HG02763 (cell line): Measurements from ENCODE around the gene FOXP4.

Source experiments
- ATAC-seq: cut with Tn5 transposase; IDR thresholded peaks from one replicate; pipeline ENCODE4 v1.9.1; 2021; ENCODE audit warnings: mild to moderate bottlenecking, moderate library complexity; ENCODE audit not compliant: unreplicated experiment

The FOXP4 gene

GRCh38 chr6:41582540-41582939 lies 36.4 kb downstream of the FOXP4 start:
- ATAC-seq = no peak

GRCh38 chr6:41583565-41583964 lies 37.4 kb downstream of the FOXP4 start:
- ATAC-seq = no peak

GRCh38 chr6:41584205-41584604 lies 38.0 kb downstream of the FOXP4 start:
- no peak for ATAC-seq

GRCh38 chr6:41584668-41585205 lies 38.6 kb downstream of the FOXP4 start:
- no peak for ATAC-seq

GRCh38 chr6:41585605-41586004 lies 39.4 kb downstream of the FOXP4 start:
- ATAC-seq = no peak

GRCh38 chr6:41586252-41587007 lies 40.2 kb downstream of the FOXP4 start:
- ATAC-seq = no peak

- ATAC-seq = no peak
Measured at GRCh38 chr6:41587131-41587879, 41.1 kb downstream of the FOXP4 start.

- no peak for ATAC-seq
Measured at GRCh38 chr6:41588111-41588510, 41.9 kb downstream of the FOXP4 start.

GRCh38 chr6:41589223-41589622 lies 43.0 kb downstream of the FOXP4 start:
- no peak for ATAC-seq

- ATAC-seq = no peak
Measured at GRCh38 chr6:41589636-41590622, 43.7 kb downstream of the FOXP4 start.

- ATAC-seq = no peak
Measured at GRCh38 chr6:41591122-41591521, 44.9 kb downstream of the FOXP4 start.

GRCh38 chr6:41591859-41592502 lies 45.8 kb downstream of the FOXP4 start:
- no peak for ATAC-seq

- no peak for ATAC-seq
Measured at GRCh38 chr6:41593406-41593805, 47.2 kb downstream of the FOXP4 start.

GRCh38 chr6:41593839-41594238 lies 47.7 kb downstream of the FOXP4 start:
- ATAC-seq = no peak

- ATAC-seq = no peak
Measured at GRCh38 chr6:41594326-41594725, 48.1 kb downstream of the FOXP4 start.

GRCh38 chr6:41594766-41595165 lies 48.6 kb downstream of the FOXP4 start:
- no peak for ATAC-seq

- no peak for ATAC-seq
Measured at GRCh38 chr6:41595166-41595565, 49.0 kb downstream of the FOXP4 start.

- ATAC-seq = no peak
Measured at GRCh38 chr6:41596096-41596685, 50.0 kb downstream of the FOXP4 start.

GRCh38 chr6:41596807-41597206 lies 50.6 kb downstream of the FOXP4 start:
- no peak for ATAC-seq
